ENCODE data around the gene SLC18A2. TPM values are rescaled to one million over a fixed set of nuclear protein-coding genes. Genes with fewer than 3 reads are reported as not detected.
"Not testable (repeated sequence)": the region's sequence is repeated elsewhere in the genome, so short reads cannot be mapped to it uniquely, and the experiment has no call there.

The SLC18A2 gene
- total RNA-seq, 1 experiment from 2014 or later: not detected

DNA sequence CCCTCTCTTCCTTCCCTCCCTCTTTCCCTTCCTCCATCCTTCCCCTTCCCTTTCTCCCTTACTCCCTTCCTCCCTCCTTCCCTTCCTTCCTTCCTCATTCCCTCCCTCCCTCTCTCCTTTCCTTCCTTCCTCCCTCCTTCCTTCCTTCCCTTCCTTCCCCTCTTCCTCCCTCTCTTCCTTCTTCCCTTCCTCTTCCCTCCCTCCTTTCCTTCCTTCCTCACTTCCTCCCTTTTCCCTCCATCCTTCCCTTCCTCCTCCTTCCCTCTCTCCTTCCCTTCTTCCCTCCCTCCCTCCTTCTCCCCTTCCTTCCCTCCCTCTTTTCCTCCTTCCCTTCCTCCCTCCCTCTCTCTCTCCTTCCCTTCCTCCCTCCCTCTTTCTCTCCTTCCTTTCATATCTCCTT lies 12.7 kb upstream of the SLC18A2 start:
- no peak for ATAC-seq
- H3K27ac ChIP-seq (ENCODE audit: low read length): no peak overlapping the region
- in situ Hi-C loops (cut with HindIII; ENCODE audit: low pct_unique_long_range_greater_than_20kb, low sequenced_read_pairs): no loop called here
- no peaks in the 10 kb centered on the region for H3K36me3 ChIP-seq (ENCODE audit: control insufficient read depth, insufficient read depth, low read length)
- no peaks in the 10 kb centered on the region for H3K9me3 ChIP-seq (ENCODE audit: control insufficient read depth, insufficient read depth, low read depth, low read length)
- intact Hi-C loops (cut with micrococcal nuclease; ENCODE audit: unreplicated experiment): no loop called here
- no TSS peak for BruUV-seq (replicated peaks)
- POLR2A ChIA-PET: no interaction called here
- H3K27me3 ChIP-seq (ENCODE audit: control insufficient read depth, insufficient read depth, low read length): peaks cover 29% of the 10 kb centered on the region
- TF ChIP-seq, protein P1, sequence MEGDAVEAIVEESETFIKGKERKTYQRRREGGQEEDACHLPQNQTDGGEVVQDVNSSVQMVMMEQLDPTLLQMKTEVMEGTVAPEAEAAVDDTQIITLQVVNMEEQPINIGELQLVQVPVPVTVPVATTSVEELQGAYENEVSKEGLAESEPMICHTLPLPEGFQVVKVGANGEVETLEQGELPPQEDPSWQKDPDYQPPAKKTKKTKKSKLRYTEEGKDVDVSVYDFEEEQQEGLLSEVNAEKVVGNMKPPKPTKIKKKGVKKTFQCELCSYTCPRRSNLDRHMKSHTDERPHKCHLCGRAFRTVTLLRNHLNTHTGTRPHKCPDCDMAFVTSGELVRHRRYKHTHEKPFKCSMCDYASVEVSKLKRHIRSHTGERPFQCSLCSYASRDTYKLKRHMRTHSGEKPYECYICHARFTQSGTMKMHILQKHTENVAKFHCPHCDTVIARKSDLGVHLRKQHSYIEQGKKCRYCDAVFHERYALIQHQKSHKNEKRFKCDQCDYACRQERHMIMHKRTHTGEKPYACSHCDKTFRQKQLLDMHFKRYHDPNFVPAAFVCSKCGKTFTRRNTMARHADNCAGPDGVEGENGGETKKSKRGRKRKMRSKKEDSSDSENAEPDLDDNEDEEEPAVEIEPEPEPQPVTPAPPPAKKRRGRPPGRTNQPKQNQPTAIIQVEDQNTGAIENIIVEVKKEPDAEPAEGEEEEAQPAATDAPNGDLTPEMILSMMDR (IDR thresholded peaks at IDR 0.05): no peak
- TF ChIP-seq SIN3A (IDR thresholded peaks at IDR 0.05; ENCODE audit: borderline replicate concordance, insufficient read depth, low read depth, low read length) (no peak), TCF7L2 (IDR thresholded peaks at IDR 0.05; ENCODE audit: low read depth, low read length) (no peak), POLR2AphosphoS5 (IDR thresholded peaks at IDR 0.05; ENCODE audit: low read depth, low read length) (no peak)
- TF ChIP-seq, protein P2, sequence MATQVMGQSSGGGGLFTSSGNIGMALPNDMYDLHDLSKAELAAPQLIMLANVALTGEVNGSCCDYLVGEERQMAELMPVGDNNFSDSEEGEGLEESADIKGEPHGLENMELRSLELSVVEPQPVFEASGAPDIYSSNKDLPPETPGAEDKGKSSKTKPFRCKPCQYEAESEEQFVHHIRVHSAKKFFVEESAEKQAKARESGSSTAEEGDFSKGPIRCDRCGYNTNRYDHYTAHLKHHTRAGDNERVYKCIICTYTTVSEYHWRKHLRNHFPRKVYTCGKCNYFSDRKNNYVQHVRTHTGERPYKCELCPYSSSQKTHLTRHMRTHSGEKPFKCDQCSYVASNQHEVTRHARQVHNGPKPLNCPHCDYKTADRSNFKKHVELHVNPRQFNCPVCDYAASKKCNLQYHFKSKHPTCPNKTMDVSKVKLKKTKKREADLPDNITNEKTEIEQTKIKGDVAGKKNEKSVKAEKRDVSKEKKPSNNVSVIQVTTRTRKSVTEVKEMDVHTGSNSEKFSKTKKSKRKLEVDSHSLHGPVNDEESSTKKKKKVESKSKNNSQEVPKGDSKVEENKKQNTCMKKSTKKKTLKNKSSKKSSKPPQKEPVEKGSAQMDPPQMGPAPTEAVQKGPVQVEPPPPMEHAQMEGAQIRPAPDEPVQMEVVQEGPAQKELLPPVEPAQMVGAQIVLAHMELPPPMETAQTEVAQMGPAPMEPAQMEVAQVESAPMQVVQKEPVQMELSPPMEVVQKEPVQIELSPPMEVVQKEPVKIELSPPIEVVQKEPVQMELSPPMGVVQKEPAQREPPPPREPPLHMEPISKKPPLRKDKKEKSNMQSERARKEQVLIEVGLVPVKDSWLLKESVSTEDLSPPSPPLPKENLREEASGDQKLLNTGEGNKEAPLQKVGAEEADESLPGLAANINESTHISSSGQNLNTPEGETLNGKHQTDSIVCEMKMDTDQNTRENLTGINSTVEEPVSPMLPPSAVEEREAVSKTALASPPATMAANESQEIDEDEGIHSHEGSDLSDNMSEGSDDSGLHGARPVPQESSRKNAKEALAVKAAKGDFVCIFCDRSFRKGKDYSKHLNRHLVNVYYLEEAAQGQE (IDR thresholded peaks at IDR 0.05; ENCODE audit: insufficient read depth in 1 of 2, low read depth in 2 of 2, low read length in 1 of 2): no peak
- CTCF ChIA-PET: no interaction called here
- no peak overlapping the region for H3K4me3 ChIP-seq (ENCODE audit: low read depth in 2 of 2, low read length in 2 of 2)
- DNase-seq (ENCODE audit: low read depth, low spot score): no peak
- H3K4me1 ChIP-seq (ENCODE audit: control insufficient read depth, insufficient read depth, low read length): no peaks in the 10 kb centered on the region

DNA sequence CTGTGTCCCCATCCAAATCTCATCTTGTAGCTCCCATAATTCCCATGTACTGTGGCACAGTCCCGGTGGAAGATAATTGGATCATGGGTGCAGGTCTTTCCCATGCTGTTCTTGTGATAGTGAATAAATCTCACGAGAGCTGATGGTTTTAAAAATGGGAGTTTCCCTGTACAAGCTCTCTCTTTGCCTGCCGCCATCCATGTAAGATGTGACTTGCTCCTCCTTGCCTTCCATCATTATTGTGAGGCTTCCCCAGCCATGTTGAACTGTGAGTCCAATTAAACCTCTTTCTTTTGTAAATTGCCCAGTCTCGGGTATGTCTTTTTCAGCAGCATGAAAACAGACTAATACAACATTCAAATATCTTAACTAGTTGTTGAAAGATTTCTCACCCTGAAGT lies 10.8 kb upstream of the SLC18A2 start:
- H3K36me3 ChIP-seq (ENCODE audit: control insufficient read depth, insufficient read depth, low read length); POLR2A ChIA-PET; intact Hi-C loops (cut with micrococcal nuclease; ENCODE audit: unreplicated experiment); H3K4me3 ChIP-seq (ENCODE audit: low read depth in 2 of 2, low read length in 2 of 2); H3K9me3 ChIP-seq (ENCODE audit: control insufficient read depth, insufficient read depth, low read depth, low read length); H3K27ac ChIP-seq (ENCODE audit: low read length); in situ Hi-C loops (cut with HindIII; ENCODE audit: low pct_unique_long_range_greater_than_20kb, low sequenced_read_pairs); H3K4me1 ChIP-seq (ENCODE audit: control insufficient read depth, insufficient read depth, low read length); BruUV-seq (replicated peaks); ATAC-seq; DNase-seq (ENCODE audit: low read depth, low spot score); CTCF ChIA-PET: not testable (repeated sequence)
- H3K27me3 ChIP-seq (ENCODE audit: control insufficient read depth, insufficient read depth, low read length): peaks cover 34% of the 10 kb centered on the region

DNA sequence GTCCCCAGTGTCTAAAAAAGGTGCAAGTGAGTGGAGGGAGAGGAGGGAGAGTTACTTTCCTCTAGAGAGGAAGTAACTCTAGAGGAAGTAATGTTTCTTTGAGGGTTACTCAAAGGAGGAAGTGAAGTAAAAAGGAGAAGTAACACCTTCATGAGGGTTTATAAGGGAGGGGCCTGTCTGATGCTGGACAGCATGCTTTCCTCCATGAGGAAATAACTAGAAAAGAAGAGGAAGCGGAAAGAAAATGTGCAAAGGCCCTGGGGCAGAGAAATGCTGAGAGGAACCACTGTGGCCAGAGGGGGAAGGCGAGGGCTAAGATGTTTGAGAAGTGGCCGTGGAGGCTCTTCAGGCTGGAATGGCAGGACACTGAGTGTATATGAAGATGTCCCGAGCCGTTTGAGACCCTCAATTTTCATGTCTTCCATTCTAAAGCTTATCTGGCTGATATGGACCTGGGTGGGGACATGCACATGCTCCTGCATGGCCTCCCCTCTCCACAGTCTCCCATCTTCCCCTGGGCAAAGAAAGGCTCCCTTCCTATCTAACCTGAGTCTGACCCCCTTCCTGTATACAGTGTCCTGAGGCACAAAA lies 3.4 kb upstream of the SLC18A2 start:
- no TSS peak for BruUV-seq (replicated peaks)
- DNase-seq (ENCODE audit: low read depth, low spot score) (no peak), ATAC-seq (no peak)
- TF ChIP-seq, protein P1 (IDR thresholded peaks at IDR 0.05): no peak
- no peak for TF ChIP-seq TCF7L2 (IDR thresholded peaks at IDR 0.05; ENCODE audit: low read depth, low read length)
- no peak for TF ChIP-seq SIN3A (IDR thresholded peaks at IDR 0.05; ENCODE audit: borderline replicate concordance, insufficient read depth, low read depth, low read length)
- no peak for TF ChIP-seq POLR2AphosphoS5 (IDR thresholded peaks at IDR 0.05; ENCODE audit: low read depth, low read length)
- TF ChIP-seq, protein P2 (IDR thresholded peaks at IDR 0.05; ENCODE audit: insufficient read depth in 1 of 2, low read depth in 2 of 2, low read length in 1 of 2): no peak
- Histone ChIP-seq H3K4me3 (ENCODE audit: low read depth in 2 of 2, low read length in 2 of 2) (no peak overlapping the region), H3K27ac (ENCODE audit: low read length) (no peak overlapping the region), H3K4me1 (ENCODE audit: control insufficient read depth, insufficient read depth, low read length) (no peaks in the 10 kb centered on the region), H3K27me3 (ENCODE audit: control insufficient read depth, insufficient read depth, low read length) (peaks cover 11% of the 10 kb centered on the region), H3K36me3 (ENCODE audit: control insufficient read depth, insufficient read depth, low read length) (no peaks in the 10 kb centered on the region), H3K9me3 (ENCODE audit: control insufficient read depth, insufficient read depth, low read depth, low read length) (no peaks in the 10 kb centered on the region)
- in situ Hi-C loops (cut with HindIII; ENCODE audit: low pct_unique_long_range_greater_than_20kb, low sequenced_read_pairs): no loop called here
- ChIA-PET CTCF (no interaction called here), POLR2A (no interaction called here)
- intact Hi-C loops (cut with micrococcal nuclease; ENCODE audit: unreplicated experiment): no loop called here
